Gastroesophageal sphincter (tissue), 3 donors: ENCODE measurements around the gene KRTAP9-9.

Source experiments
- CTCF ChIP-seq, 4 experiments: fragments of 200-600 bp in 2 of 4; fragments of 450-650 bp in 2 of 4; sonication (generic) in 1 of 4; IDR thresholded peaks; one replicate each; pipeline ENCODE4 v1.5.1; 2017 to 2019; ENCODE audit warnings: antibody characterized with exemption in 4 of 4, mild to moderate bottlenecking in 2 of 4, moderate library complexity in 2 of 4
- EP300 ChIP-seq: sonication (generic); formaldehyde crosslinking; IDR thresholded peaks from one replicate; pipeline ENCODE4 v1.6.1; 2017; ENCODE audit warnings: antibody characterized with exemption, mild to moderate bottlenecking
- POLR2A ChIP-seq, 2 donors: fragments of 450-650 bp; IDR thresholded peaks; one replicate each; pipeline ENCODE4 v1.6.1; 2017; ENCODE audit warnings: antibody characterized with exemption in 2 of 2, mild to moderate bottlenecking in 2 of 2, moderate library complexity in 1 of 2
- POLR2AphosphoS5 ChIP-seq: sonication (generic); formaldehyde crosslinking; IDR thresholded peaks from one replicate; pipeline ENCODE4 v1.6.1; 2017; ENCODE audit warnings: antibody characterized with exemption

GRCh38 chr17:41294016-41294415 is 38.8 kb downstream of the KRTAP9-9 start:
- no peak for TF ChIP-seq CTCF (IDR thresholded peaks at IDR 0.05)
- no peak for TF ChIP-seq POLR2AphosphoS5
- no peak for TF ChIP-seq EP300
- TF ChIP-seq POLR2A (IDR thresholded peaks at IDR 0.05): no peak
